GM21717 (cell line): ENCODE measurements around the gene EXOC4.

Experiments used
- ATAC-seq: cut with Tn5 transposase; IDR thresholded peaks from one replicate; pipeline ENCODE4 v1.9.1; 2021; ENCODE audit warnings: mild to moderate bottlenecking, moderate library complexity; ENCODE audit not compliant: unreplicated experiment

EXOC4 gene

DNA sequence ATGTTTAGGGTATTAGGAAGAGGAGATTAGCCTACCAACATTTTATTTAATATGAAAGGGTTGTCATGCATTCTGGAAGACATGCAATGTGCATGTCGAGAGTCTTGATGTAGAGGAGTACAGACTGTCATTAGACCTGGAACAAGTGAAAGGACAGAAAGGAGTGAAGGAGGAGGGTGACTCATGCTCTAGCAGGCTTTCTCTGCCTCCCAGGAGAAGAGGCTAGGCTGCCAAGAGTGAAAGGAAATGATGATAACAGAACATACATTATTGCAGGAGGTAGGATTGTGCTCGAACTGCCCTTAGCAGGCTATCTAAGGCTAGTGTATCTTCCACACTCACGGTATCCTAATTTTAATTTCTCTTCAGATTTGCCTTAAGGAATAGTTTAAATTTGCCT is 228.8 kb downstream of the EXOC4 start:
- ATAC-seq = no peak

DNA sequence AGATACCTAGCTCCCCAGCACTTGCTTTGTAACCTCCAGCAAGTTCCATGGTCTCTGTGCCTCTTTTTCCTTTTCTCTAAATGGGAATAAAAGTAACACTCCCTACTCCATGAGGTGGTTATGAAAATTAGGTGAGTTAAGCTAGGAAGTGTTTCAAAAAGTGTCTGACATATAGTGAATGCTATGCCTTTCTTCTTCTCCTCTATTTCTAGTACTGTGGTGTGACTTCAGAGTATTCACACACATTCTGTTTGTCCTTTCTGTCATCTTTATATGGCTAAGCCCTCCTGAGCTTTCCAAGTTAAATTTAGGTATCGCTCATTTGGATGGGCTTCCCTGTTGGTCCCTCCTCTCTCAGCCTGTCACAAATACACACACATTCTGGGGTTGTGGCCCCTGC is 229.7 kb downstream of the EXOC4 start:
- ATAC-seq = no peak

GRCh38 chr7:133484086-133484485 is 231.2 kb downstream of the EXOC4 start:
- no peak for ATAC-seq

GRCh38 chr7:133489906-133490305 is 237.0 kb downstream of the EXOC4 start:
- no peak for ATAC-seq

DNA sequence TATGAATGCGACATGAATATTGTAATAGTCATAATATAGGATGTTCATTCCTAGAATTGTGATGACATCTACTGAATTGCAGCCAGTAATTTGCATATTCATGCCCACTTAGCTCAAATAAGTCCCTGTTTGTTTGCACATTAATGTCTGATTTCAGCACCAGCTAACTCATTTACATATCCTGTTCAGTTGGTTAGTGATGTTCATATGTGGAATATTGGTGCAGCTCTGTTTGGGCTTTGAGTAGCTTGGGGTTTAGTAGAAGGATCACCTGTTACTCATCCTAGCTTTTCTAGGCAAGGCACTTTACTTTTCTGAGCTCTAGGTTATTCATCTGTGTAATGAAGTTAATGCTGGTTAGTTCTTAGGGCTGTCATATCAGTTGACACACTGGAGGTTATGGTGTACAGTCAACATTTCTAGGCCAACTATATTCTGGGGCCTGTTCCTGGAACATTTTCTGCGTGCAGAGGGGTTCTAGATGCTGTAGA is 238.4 kb downstream of the EXOC4 start:
- ATAC-seq = no peak

- ATAC-seq = no peak
Measured at GRCh38 chr7:133491846-133492652, 239.2 kb downstream of the EXOC4 start.

- no peak for ATAC-seq
Measured at GRCh38 chr7:133497061-133497460, 244.2 kb downstream of the EXOC4 start.

DNA sequence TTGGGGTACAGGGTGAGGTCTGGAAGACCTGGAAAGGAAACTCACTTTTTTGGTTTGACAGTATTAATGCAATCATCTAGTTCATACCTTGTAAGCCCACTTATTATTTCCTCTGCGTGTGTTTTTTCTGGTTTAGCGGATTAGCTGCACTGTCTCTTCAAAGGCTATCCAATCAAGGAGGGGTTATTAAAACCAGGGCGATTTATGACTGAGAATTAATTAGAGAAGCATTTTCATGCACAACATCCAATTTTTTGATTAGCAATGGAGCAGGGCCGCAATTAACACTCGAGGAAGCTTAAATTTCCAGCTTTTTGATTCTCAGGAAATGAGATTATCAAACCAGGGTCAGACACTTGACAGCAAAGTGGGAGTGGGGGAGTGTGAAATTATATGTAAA is 248.9 kb downstream of the EXOC4 start:
- no peak for ATAC-seq

DNA sequence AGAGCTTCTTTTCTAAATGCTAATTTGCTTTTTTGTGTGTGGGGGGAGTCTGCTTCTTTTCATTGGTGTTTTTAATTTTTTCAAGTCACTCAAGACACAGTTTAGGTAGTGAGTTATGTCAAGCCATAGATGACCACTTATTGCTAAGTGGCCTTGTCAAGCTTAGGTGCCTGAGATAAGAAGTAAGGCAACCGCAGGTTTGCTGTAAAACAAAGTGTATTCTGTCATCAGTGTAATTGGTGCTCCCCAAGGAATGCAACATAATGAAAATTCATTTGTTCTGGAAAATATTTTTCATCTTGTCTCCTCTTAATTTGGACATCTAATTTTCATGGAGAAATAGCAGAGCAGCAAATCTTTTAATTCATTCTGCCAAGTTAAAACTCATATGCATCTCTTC is 249.6 kb downstream of the EXOC4 start:
- no peak for ATAC-seq

DNA sequence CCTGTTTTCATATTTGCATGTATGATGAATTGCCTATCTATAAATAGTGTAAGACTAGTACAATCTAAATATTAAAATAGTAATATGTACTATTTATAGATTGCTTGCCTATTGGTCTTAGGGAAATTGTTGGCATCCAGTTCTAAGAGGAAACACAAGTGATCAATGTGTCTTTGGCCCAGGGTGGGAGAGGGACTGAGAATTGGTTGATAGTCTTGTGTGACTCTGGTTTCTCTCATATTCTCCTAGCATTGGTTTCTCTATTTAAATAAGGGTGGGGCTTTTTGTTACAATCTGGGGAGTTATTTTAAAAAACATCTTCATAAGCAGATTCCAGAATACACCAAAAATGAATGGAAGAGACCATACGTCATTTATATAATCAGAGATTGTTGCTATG is 250.1 kb downstream of the EXOC4 start:
- no peak for ATAC-seq

GRCh38 chr7:133504825-133505224 is 251.9 kb downstream of the EXOC4 start:
- no peak for ATAC-seq

GRCh38 chr7:133509822-133510221 is 256.9 kb downstream of the EXOC4 start:
- ATAC-seq = no peak

DNA sequence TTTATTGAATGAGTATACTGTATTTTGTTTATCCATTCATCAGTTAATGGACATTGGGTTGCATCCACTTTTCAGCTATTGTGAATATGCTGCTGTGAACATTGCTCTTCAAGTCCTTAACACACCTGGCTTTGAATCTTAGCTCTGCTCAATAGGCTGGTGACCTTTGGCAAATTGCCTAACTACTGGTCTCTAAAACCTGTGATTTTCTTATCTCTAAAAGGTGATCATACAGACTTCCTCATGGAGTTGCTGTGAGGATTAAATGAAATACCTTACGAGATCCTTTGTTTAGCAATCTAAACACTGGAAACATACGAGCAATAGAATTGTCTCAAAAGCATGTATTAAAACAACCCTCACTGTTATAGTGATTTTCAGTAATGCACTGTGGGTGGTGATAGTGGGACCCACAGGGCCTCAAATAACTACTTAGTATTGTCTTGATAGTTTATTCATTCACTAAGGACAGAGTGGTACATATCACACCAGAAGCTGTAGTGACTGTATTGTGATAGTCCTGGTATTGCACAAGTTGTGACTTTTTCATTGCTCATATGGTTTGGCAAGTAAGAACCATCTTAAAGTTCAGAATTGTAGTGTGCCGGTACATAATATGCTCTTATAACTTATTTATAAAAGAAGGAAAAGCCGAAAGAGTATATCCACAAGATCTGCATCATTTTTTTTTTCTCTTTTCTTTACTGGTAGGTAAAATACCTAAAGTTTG is 257.6 kb downstream of the EXOC4 start:
- no peak for ATAC-seq

DNA sequence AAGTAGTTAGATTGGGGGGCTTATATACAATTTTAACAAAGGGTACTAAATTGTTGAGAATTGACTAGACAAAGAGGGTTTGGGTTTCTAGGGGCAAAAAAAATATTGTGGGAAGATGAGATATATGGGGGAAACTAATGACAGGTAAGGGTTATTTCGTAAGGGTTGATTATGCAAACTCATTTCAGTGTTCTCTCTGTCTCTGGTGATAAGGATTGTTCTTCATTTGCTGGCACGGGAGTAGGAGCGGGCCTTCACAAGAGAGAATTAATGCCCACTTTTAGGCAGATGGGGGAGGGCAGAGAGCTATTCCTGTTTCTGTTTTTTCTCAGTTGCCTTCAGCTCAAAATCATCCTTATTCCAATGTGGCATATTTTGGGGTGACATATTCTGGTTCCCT is 258.4 kb downstream of the EXOC4 start:
- ATAC-seq = no peak

GRCh38 chr7:133511708-133512107 is 258.8 kb downstream of the EXOC4 start:
- no peak for ATAC-seq

- no peak for ATAC-seq
Measured at GRCh38 chr7:133512560-133512959, 259.7 kb downstream of the EXOC4 start.

GRCh38 chr7:133513608-133514007 is 260.7 kb downstream of the EXOC4 start:
- no peak for ATAC-seq

DNA sequence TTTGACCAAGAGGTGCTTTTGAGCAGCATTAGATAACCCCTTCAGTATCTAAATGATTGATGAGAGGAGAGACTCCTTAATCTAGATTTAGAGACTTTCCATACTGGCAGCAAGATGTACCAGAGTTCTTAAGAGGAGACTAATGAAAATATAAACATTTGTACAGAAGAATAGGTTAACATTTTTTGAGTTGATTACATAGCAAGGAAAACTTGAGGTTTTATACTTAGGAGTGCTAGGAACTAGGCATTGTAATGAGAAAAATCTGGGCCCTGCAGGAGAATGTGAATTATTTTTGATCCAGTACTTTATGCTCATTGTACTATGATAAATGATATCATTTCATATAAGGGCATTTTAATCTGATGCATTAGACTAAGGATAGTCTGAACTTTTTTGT is 261.7 kb downstream of the EXOC4 start:
- no peak for ATAC-seq

DNA sequence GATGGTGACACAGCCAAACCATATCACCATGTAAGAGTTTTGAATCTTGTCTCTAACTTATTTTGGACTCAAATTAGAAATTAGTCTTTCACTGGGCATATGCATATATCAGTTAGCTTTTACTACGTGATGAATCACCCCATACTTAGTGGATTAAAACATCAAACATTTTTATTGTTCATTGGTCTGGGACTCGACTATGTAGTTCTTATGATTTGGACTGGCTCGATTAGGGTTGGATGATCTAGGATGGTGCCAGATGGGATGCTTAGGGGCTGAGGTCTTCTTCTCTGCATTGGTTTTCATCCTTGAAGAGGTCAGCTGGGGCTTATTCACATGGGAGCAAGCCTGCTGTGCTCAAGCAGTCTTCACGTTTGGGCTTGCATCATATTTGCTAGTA is 264.9 kb downstream of the EXOC4 start:
- ATAC-seq = no peak

GRCh38 chr7:133518718-133519117 is 265.8 kb downstream of the EXOC4 start:
- ATAC-seq = no peak

GRCh38 chr7:133520248-133520647 is 267.4 kb downstream of the EXOC4 start:
- ATAC-seq = no peak

GRCh38 chr7:133522501-133522900 is 269.6 kb downstream of the EXOC4 start:
- ATAC-seq = no peak
